HG03575 (cell line): ENCODE measurements around the gene TULP4.

ENCODE experiments used
- ATAC-seq: cut with Tn5 transposase; IDR thresholded peaks from one replicate; pipeline ENCODE4 v1.9.1; 2021; ENCODE audit not compliant: unreplicated experiment, insufficient number of reproducible peaks, low FRiP score; ENCODE audit errors: extremely low read depth

TULP4 gene

DNA sequence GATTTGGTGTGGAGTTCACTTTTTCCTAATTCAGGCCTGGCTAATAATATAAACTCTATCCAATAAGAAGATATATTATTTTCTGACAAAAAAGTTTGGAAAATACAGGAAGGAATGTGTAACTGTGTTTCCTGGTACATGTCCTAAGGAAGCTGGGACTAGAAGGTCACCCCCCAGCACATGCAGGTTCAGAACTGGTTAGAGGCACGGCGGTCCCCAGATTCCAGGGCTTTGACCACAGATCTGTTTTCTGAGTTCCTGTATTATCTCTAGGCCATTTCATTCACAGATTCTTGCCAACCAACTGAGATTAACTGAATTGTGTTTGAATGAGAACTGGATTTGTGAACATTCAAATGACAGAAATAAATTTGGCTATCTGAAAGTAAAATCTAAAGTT, 94.5 kb downstream of the TULP4 start:
- ATAC-seq = no peak

DNA sequence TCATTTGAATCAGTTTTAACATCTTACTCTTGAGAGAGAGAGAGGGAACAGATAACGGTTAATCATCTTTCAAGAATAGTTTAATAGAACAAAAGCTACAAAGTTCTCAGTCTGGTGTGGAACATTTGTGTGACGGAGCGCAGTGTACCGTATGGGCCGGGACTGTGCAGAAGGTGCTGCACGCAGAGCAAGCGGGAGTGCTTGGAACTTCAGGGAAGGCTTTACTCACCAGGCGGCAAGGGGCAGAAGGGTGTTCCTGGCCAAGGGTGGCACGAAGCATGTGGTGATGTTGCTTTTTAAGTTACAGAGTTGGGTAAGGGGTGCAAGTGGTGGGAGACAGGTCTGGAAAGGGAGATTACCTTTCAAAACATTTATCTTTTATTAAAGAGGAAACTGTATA, 95.7 kb downstream of the TULP4 start:
- no peak for ATAC-seq

DNA sequence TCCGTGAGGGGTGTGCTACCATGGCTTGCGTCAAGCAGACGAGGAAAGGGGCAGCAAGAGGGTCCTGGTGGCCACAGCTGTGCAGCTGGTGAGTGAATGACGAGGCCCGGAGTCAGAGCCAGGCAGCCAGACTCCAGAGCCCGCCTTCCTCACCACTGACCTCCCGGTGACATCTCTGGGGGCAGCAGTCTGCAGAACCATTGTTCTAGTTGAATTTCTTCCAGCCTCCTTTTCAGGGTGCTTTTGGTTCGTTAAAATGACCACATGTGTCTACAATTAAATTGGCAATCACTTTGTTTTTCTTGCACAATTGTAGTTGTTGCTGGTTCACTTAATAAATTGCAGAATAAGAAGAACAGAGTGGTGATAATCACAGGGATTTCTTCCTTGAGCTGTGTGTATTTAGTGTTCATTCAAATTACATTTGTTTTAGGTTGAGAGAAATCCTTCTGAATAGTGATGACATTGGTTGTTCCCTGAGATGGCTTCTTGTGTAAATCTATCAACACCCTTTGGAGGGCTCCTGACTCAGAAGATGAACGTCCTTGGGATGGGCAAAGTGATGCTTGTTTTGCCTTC, 96.4 kb downstream of the TULP4 start:
- no peak for ATAC-seq

DNA sequence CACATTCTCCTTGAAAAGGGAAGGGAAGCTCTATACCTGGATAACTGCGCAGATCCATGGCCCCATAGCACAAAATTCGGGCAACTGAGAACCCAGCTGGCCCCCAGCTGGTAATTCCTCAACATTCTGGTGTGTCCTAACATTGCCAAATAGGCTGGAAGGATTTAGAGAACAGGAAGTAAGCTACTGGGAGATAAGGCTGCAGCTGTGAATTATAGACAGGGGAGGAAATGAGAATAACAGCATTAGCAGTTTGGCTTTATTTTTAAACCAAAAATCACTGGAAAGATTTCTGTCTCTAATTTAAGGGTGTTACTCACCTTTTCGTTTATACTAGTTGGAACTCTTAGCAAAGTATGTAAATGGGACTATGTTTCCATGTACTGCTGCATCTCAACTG, 97.2 kb downstream of the TULP4 start:
- no peak for ATAC-seq

DNA sequence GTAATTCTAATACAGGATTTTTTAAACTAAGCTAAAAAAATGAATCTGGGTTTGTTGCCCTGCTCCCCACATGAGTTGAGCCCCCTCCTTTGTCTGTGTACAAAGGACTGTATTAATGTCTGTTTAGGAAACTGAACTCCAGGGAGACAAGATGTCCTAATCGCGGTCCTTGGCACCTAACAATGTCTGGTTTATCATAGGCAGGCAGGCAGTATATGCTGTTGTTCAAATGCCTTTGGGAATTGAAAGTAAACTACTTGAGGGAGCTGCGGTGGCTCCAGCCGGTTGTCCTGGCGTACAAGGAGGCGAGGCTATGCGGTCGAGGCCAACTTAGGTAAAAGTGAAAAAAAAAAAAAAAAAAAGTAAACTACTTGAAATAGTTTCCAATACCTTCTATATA, 98.5 kb downstream of the TULP4 start:
- no peak for ATAC-seq

DNA sequence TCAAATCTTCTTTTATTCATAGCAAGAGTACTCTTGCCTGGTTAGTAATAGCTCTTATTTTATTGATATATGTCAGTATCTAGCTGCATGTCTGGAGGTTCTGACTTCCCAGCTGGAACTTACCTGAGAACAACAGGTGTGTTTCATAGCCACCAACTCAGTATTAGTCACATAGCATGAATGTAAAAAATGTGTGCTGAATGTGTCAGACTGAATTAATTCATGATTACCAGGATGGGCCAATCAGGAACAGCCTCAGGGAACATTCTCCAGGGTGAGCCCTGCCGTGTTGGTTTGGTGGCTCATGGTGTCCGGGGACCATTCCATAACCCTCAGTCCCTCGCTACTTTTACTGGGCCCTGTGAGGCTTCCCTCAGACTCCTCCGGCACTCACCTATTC, 99.7 kb downstream of the TULP4 start:
- ATAC-seq = no peak

DNA sequence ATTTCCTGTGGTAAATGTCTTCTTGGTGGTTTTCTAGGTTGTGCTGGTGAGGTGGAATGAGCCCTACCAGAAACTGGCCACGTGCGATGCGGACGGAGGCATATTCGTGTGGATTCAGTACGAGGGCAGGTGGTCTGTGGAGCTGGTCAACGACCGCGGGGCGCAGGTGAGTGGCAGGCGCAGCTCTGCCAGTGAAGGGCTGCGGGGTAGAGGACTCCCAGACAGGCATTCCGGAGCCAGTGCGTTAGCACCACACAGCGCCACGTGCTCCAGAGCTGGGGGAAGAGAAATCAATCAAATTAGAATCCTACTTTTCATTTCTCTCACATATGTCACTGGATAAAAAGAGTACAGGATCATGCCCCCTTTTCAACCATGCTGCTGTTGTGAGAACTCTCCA, 100.8 kb downstream of the TULP4 start:
- no peak for ATAC-seq

DNA sequence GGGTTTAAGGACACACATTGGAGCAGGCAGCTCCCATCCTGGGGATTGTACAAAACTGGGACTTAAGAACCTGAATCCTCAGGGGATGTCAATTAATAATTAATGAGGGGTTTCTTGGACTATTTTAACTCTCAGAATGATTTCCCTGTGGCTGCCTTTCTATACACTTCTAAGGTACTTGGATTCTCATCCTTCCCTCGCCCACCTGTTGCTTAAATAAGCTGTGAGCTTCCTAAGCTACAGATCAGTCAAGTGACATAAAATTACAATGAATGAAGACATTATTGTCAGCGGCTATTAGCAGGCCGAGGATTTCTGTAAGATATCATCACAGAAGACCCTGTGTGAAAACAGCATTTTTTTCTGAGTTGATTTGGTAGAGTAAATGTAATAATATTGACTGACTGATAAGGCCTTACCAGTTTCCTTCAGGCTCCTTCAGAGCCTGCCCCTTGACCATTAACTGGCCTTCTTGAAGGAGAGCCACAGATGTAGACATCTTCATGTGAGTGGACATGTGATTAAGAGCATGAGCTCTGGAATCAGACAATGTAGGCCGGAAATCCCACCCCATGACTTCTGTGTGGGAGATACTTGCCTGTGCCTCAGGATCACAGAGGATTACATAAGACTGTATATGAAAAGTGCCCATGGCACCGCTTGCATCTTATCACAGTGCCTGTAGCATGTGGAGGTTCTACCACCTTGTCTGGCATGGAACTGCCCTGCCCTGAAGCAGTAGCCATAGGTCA, 101.7 kb downstream of the TULP4 start:
- no peak for ATAC-seq

DNA sequence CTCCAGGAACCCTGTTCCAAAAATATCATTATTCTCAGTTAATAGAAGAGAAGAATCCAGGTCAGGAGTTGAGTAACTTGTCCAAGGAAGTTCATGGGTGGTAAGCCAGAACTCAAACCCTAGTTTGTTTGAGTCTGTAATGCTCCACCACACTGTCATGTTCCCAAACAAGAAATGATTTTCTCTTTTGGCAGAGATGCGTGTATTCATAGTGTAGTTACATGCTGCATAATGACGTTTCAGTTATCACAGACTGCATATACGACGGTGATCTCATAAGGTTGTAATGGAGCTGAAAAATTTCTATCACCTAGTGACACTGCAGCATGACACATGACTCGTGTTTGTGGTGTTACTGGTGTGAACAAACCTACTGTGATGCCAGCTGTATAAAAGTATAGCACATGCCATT, 102.6 kb downstream of the TULP4 start:
- no peak for ATAC-seq

DNA sequence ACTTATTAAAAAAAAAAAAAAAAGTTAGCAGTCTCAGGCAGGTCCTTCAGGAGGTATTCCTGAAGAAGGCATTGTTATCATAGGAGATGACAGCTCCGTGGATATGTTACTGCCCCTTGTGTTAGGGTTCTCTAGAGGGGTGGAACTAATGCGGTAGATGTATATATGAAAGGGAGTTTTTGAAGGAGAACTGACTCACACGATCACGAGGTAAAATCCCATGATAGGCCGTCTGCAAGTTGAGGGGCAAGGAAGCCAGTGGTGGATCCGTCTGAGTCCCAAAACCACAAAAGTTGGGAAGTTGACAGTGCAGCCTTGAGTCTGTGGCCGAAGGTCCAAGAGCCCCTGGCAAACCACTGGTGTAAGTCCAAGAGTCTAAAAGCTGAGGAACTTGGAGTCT, 103.4 kb downstream of the TULP4 start:
- ATAC-seq = no peak

DNA sequence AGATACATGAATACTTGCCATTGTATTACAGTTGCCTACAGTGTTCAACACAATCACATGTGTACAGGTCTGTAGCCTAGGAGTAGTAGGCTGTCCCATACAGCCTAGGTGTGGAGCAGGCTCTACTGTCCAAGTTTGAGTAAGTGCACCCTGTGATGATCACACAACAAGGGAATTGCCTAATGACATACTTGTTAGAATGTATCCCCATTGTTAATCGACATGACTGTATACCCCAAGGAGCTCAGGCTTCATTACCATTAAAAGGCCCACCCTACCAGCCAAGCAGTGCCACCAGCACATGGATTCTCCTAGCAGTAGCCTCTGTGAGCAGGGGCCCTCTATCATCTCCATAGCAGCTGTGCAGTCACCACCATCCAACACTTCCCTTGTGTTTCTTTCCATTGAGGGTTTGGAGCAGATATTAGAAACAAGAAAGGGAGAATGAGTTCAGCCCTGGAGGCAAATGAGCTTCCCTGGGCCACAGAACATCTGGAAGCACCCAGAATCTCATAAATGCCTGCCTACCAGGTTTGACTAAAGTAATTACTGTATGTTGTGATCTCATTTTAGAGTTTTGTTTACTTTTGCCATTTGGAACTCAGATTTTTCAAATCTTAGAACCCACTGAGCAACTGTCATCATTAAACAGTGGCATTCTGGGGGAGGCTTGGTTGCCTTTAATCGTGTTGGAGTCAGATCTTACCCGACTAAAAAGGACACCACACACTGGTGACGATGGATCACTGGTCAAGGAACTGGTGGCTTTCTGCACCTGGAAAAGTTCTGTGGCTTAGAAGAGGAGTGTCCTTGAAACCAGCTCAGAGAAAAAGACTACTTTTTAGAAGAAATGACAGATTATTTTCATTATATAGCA, 104.9 kb downstream of the TULP4 start:
- ATAC-seq = no peak

DNA sequence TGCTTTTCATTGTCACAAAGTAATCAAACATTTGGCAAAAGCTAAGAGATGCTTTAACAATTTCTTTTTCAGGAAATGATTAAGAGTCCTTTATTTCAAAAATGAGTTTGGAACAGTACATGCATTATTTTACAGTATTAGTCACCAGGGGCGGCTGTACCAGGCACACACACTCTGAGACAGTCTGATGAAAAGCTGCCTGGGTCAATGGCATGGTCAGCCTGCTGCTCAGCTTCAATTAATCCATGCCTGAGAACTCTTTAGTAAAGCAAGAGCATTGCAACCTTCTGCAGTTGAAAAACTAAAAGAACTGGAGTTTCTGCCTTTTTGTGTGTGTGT, 105.5 kb downstream of the TULP4 start:
- no peak for ATAC-seq

DNA sequence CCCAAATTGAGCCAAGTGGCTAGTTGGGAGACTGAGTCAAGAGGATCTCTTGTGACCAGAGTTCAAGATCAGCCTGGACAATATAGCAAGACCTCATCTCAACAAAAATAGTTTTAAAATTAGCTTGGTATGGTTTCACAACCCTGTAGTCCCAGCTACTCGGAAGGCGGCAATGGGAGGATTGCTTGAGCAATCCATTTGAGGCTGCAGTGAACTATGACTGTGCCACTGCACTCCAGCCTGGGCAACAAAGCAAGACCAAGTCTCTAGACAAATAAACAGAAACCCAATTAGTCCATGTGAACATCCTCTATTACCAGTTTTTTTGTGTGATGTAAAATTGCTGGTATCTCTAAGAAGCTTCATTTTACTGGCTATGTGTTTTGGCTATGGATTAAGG, 106.2 kb downstream of the TULP4 start:
- ATAC-seq = no peak

DNA sequence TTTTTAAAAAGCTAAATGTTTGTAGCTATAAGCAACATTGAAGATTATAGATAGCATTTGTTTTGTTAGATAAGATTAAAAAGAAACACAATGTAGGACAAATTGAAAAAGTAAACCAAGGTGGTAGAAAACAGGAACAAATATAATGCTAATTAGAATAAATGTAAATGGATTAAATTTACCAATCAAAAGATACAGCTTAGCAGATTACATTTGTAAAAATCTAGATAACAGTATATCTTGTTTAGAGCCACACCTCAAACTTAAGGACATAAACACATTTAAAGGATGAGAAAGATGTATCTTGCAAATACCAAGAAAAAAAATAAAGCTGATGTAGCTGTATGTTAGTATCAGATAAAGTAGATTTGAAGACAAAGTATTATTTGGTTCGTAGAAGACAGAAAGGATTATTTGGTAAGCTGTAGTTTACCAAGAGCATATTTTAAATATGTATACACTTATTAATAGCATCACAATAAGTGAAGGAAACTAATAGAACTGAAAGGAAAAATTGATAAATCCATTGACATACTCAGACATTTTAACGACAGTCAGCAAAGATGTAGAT, 107.2 kb downstream of the TULP4 start:
- no peak for ATAC-seq

DNA sequence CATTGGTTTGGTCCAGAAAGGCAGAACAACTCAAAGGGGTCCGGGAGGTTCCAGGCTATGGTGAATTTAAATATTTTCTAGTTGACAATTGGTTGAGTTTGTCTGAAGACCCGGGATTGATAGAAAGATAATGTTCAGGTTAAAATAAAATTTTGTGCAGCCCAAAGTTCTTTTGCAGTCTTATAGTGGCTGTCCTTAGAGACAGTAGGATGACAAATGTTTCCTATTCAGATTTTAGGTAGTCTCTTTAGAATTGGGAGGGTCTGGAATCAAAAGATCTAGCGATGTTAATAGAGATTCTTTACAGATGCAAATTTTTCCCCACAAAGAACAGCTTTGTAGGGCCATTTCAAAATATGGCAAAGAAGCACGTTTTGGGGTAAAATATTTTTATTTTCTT, 109.1 kb downstream of the TULP4 start:
- ATAC-seq = no peak

DNA sequence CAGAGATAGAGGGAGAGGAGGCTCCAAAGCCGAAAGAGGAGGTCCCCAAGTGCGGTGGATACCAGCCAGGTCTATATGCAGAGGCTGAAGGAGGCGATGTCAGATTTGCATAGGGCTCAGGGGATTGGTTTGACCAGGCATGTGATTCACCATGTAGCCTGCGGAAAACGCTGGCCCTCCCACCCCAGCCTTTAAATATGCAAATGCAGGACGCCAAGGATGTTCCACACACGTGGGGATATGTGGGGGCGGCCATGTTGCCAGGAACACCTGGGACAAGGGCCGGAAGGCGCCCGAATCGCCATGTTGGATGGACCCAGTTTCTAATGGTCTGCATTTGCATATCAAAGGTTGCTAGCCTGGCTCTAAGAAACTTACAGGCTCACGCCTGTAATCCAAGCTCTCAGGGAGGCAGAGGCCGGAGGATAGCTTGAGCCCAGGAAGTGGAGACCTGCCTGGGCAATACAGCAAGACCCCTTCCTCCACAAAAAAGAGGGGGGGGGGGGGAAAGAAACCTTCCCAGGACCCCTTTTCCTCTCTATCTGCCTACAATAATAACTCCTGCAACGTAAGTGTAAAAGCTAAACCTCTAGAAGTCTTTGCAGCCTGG, 110.5 kb downstream of the TULP4 start:
- no peak for ATAC-seq

DNA sequence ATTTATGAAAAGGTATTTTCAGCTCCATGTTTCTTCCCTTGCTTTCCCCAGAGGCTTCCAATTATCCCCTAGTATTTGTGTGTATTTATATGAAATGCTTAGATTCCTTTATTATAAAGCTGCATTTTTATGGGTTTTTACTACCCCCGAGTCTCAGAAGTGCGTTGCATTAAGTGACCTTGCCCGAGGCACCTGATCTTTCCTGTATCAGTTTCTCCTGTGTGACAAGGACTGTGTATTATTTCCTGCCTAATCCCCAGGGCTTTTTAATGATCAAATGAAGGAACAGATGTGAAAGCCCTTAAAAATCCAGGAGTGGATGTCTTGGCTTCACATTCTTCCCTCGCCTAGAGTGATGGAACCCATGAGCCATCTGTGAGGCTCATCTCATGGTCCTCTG, 118.8 kb downstream of the TULP4 start:
- ATAC-seq = no peak

DNA sequence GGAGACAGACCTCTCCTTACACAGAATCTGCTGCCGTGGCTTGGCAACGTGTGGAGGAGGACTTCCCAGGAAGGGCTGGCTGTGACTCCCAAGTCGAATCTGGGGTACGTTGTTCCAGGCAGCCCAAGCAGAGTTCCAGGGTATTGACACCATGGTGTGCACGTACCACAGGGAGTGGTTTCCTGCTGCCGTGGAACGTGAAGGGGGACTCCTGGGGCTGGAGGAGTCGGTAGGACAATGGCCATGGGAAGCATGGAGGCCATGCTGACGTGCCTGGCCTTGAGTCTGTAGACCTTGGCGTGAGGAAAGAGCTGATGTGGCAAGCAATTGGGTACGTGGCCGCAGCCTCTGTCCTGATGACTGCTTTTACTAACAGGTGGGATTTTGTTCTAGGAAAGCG, 119.3 kb downstream of the TULP4 start:
- no peak for ATAC-seq

DNA sequence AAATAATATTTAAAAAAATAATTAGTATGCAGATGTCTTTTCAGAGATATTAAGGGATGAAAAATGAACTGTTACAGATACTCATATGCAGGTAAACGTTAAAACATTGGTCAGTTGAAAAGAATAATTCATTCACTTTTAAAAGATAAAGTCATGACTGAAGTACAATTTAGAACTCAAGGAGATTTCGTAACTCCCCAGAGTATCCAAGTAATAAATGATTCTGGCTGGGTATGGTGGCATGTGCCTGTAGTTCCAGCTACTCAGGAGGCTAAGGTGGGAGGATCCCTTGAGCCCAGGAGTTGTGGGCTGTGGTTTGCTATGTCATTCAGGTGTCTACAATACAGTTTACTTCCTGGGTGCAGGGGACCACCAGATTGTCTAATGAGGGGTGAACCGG, 125.3 kb downstream of the TULP4 start:
- ATAC-seq = no peak

DNA sequence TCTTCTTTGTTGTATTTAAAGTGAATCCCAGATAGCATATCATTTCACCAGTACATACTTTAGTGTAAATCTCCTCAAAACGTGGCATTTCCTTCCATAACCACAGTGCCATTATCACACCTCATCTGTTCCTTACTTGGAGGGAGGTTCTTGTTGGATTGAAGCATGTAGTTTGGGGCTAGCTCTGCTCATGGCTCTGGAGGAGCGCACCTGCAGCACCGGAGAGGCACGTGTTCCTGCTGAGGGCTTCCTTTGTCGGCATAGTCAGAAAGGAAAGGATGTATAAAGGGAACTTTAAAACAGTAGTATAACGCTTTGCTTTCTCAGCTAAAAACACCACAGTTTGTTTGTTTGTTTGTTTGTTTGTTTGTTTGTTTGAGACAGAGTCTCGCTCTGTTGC, 126.0 kb downstream of the TULP4 start:
- ATAC-seq = no peak
